ENCODE results near the gene MAP7D3. TPM values are rescaled to one million over a fixed set of nuclear protein-coding genes. Genes with fewer than 3 reads are reported as not detected.

Gene MAP7D3
- total and polyA plus RNA-seq, 9 of the 15 experiments (the other 6 are each of a cell fraction or from before 2014, with no cell fraction given): 9.4 to 27.7 (median 14.0) TPM

DNA sequence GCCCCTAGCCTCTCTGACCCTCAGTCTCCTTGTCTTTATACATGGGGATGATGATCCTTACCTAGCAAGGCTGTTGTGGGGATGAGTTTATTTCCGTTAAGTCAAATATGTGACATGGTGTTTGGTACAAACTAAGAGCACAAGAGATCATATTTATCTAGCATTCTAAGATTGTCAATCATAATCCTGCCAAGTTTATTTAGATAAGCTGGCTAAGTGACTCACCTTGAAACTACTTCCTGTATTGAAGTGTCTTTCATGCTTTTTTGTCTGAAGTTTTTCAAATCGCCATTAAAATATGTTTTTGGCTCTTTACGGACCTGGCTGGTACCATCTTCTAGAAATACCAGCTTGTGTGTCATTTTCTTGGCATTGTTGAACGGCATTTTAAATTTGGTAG, 30.7 kb downstream of the MAP7D3 start:
- Histone ChIP-seq H3K9me1 (ENCODE audit: control insufficient read depth, insufficient read depth, low read length) (no peaks in the 10 kb centered on the region), H3K27ac (ENCODE audit: extremely low read depth, low read depth, low read length) (no peak overlapping the region), H4K20me1 (replicated peaks; ENCODE audit: control insufficient read depth, insufficient read depth, low read length) (no peaks in the 10 kb centered on the region), H3K9me3 (replicated peaks; ENCODE audit: control insufficient read depth, insufficient read depth, low read depth, low read length) (no peaks in the 10 kb centered on the region), H3K4me3 (no peak overlapping the region), H3K79me2 (ENCODE audit: control insufficient read depth, insufficient read depth, low read length) (no peaks in the 10 kb centered on the region), H3K36me3 (ENCODE audit: control insufficient read depth, insufficient read depth, low read length) (peaks cover 58% of the 10 kb centered on the region; the same call in 2 of the 3 replicates), H3K4me1 (replicated peaks in 1 of 2; ENCODE audit: control insufficient read depth in 2 of 2, insufficient read depth in 2 of 2, low read length in 2 of 2) (no peaks in the 10 kb centered on the region; a peak in 1 of 5 replicates), H3K9ac (ENCODE audit: insufficient read depth in 1 of 2, low read depth in 2 of 2, low read length in 2 of 2) (no peak overlapping the region), H2AFZ (ENCODE audit: low read depth, low read length) (no peak overlapping the region), H3K27me3 (ENCODE audit: control insufficient read depth in 2 of 2, insufficient read depth in 2 of 2, low read length in 2 of 2) (no peaks in the 10 kb centered on the region), H3K4me2 (ENCODE audit: insufficient read depth, low read length) (no peak overlapping the region)
- FAIRE-seq (no peak), DNase-seq (ENCODE audit: extremely low read depth in 1 of 4, low spot score in 3 of 4) (no peak), ATAC-seq (no peak)
- intact Hi-C loops (cut with micrococcal nuclease): no loop called here
- POLR2A ChIA-PET: no interaction called here
- in situ Hi-C loops (cut with MboI): no loop called here
- 72% methylated on average over 4 of the region's 4 CpGs for WGBS (ENCODE audit: insufficient coverage, low coverage, missing lambda C conversion rate)
- CTCF ChIA-PET (ENCODE audit: low intra/inter-chr PET ratio): interaction anchor here (0.6 kb wide), 1 partner anchor 730 kb away, joined by 4 read pairs; no protein-coding TSS in a partner anchor
- no TSS peak for BruUV-seq (replicated peaks)
- no peak for TF ChIP-seq ELF1 (tag; IDR thresholded peaks at IDR 0.05)
- TF ChIP-seq, protein P1, sequence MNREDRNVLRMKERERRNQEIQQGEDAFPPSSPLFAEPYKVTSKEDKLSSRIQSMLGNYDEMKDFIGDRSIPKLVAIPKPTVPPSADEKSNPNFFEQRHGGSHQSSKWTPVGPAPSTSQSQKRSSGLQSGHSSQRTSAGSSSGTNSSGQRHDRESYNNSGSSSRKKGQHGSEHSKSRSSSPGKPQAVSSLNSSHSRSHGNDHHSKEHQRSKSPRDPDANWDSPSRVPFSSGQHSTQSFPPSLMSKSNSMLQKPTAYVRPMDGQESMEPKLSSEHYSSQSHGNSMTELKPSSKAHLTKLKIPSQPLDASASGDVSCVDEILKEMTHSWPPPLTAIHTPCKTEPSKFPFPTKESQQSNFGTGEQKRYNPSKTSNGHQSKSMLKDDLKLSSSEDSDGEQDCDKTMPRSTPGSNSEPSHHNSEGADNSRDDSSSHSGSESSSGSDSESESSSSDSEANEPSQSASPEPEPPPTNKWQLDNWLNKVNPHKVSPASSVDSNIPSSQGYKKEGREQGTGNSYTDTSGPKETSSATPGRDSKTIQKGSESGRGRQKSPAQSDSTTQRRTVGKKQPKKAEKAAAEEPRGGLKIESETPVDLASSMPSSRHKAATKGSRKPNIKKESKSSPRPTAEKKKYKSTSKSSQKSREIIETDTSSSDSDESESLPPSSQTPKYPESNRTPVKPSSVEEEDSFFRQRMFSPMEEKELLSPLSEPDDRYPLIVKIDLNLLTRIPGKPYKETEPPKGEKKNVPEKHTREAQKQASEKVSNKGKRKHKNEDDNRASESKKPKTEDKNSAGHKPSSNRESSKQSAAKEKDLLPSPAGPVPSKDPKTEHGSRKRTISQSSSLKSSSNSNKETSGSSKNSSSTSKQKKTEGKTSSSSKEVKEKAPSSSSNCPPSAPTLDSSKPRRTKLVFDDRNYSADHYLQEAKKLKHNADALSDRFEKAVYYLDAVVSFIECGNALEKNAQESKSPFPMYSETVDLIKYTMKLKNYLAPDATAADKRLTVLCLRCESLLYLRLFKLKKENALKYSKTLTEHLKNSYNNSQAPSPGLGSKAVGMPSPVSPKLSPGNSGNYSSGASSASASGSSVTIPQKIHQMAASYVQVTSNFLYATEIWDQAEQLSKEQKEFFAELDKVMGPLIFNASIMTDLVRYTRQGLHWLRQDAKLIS (CRISPR knock-in tag; IDR thresholded peaks at IDR 0.05): no peak
- no peak for TF ChIP-seq THRAP3 (IDR thresholded peaks at IDR 0.05; ENCODE audit: borderline replicate concordance)
- TF ChIP-seq FOSL1 (tag; conservative IDR thresholded peaks at IDR 0.05): 0 out of 2 replicates have a peak, but pooled peaks have one; percentile 25
- TF ChIP-seq ZNF445 (CRISPR knock-in tag; IDR thresholded peaks at IDR 0.05; ENCODE audit: low read depth): no peak
- no peak for TF ChIP-seq ZBTB12 (CRISPR knock-in tag; IDR thresholded peaks at IDR 0.05)
- peak; percentile 40 for TF ChIP-seq MEIS2 (IDR thresholded peaks at IDR 0.05; ENCODE audit: partially characterized antibody)
- no peak for TF ChIP-seq SLC30A9 (CRISPR knock-in tag; IDR thresholded peaks at IDR 0.05)
- no peak for TF ChIP-seq SNRNP70 (optimal IDR thresholded peaks at IDR 0.05; ENCODE audit: low read depth, low read length)
- TF ChIP-seq STAT5A (IDR thresholded peaks at IDR 0.05; ENCODE audit: borderline replicate concordance, low read length): no peak
- no peak for TF ChIP-seq POLR2A (conservative IDR thresholded peaks at IDR 0.05)
